ENCODE data around the gene FRAS1. TPM values are rescaled to one million over a fixed set of nuclear protein-coding genes. Genes with fewer than 3 reads are reported as not detected.

FRAS1 gene
- total and polyA plus RNA-seq, 2 of the 8 experiments (the other 6 are each of a cell fraction or from before 2014, with no cell fraction given) = 38.5 to 109 TPM

DNA sequence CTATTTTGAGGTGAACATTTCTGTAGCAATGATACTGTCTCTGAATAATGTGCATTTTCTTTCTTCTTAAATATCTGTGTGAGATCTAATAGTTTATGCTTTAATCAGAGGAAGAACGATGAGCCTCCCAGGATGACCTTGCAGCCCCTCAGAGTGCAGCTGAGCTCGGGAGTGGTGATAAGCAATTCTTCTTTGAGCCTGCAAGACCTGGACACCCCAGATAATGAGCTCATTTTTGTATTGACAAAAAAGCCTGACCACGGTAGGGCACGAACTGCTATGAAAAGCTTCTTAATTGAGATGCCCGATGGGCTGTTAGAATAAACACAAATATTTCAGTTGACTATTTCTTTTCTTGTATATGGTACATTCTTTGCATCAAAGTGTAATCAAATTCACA lies 389.5 kb downstream of the FRAS1 start:
- Histone ChIP-seq H3K4ac (replicated peaks; ENCODE audit: insufficient read length, low read depth, low read length) (no peak overlapping the region), H3K79me1 (ENCODE audit: low read depth, low read length) (no peaks in the 10 kb centered on the region), H3K23me2 (ENCODE audit: low read depth, low read length) (no peaks in the 10 kb centered on the region), H3K79me2 (ENCODE audit: control insufficient read depth in 1 of 2, insufficient read depth in 2 of 2, low read length in 2 of 2) (no peaks in the 10 kb centered on the region), H3K56ac (replicated peaks; ENCODE audit: insufficient read length, low read depth, low read length) (no peak overlapping the region), H4K5ac (ENCODE audit: insufficient read length, low read depth, low read length) (no peak overlapping the region), H3K27ac (ENCODE audit: low read depth, low read length) (no peak overlapping the region), H2AFZ (ENCODE audit: low read length) (no peak overlapping the region), H3K4me1 (replicated peaks in 1 of 4; ENCODE audit: control insufficient read depth in 3 of 4, insufficient read depth in 4 of 4, low read length in 3 of 4) (no peaks in the 10 kb centered on the region), H2AK5ac (ENCODE audit: low read depth, low read length) (no peak overlapping the region), H3K9me3 (ENCODE audit: insufficient read depth in 2 of 2, low read depth in 1 of 2, low read length in 1 of 2) (no peaks in the 10 kb centered on the region), H4K91ac (replicated peaks; ENCODE audit: insufficient read length, low read length) (no peak overlapping the region), H3K4me3 (ENCODE audit: extremely low read depth in 1 of 4, insufficient read depth in 2 of 4, low read depth in 3 of 4, low read length in 4 of 4) (no peak overlapping the region), H3K23ac (ENCODE audit: insufficient read length) (no peak overlapping the region), H3K18ac (ENCODE audit: extremely low read depth, low read length) (no peak overlapping the region), H4K8ac (ENCODE audit: extremely low read depth, insufficient read depth, low read length) (no peak overlapping the region), H4K20me1 (replicated peaks in 1 of 2; ENCODE audit: control insufficient read depth in 1 of 2, insufficient read depth in 2 of 2, low read length in 2 of 2) (no peaks in the 10 kb centered on the region), H3K4me2 (ENCODE audit: insufficient read depth in 1 of 2, low read depth in 2 of 2, low read length in 2 of 2) (no peak overlapping the region), H3K36me3 (ENCODE audit: control insufficient read depth in 2 of 4, insufficient read depth in 4 of 4, low read length in 3 of 4) (peaks cover 14 to 79% (median 51%) of the 10 kb centered on the region in 4 experiments), H2BK15ac (ENCODE audit: low read length) (no peak overlapping the region), H3K14ac (ENCODE audit: insufficient read length) (no peak overlapping the region), H2BK120ac (replicated peaks; ENCODE audit: low read depth, low read length) (no peak overlapping the region), H2BK12ac (ENCODE audit: low read depth, low read length) (no peak overlapping the region), H3K27me3 (replicated peaks in 1 of 4; ENCODE audit: control insufficient read depth in 3 of 4, extremely low read depth in 1 of 4, insufficient read depth in 3 of 4, low read length in 3 of 4) (no peaks in the 10 kb centered on the region), H2BK5ac (ENCODE audit: low read depth, low read length) (no peak overlapping the region), H3K9ac (replicated peaks in 1 of 4; ENCODE audit: extremely low read depth in 1 of 4, low read depth in 3 of 4, low read length in 3 of 4) (no peak overlapping the region), H2BK20ac (ENCODE audit: low read length) (no peak overlapping the region)
- DNase-seq (ENCODE audit: low read depth in 1 of 2, low spot score in 2 of 2) (no peak), FAIRE-seq (no peak)
- ChIA-PET CTCF (ENCODE audit: partially characterized antibody) (no interaction called here), POLR2A (ENCODE audit: partially characterized antibody) (no interaction called here)
- 96% methylated on average over 5 of the region's 5 CpGs; no CpG with 5 or more reads in 1 of the 2 experiments for WGBS, 2 experiments (ENCODE audit: extremely low coverage in 1 of 2, insufficient coverage in 1 of 2, insufficient read length in 1 of 2, insufficient replicate concordance in 2 of 2, low coverage in 1 of 2, low lambda C conversion rate in 2 of 2, missing lambda C conversion rate in 1 of 2)
- no peak for TF ChIP-seq CBX8 (IDR thresholded peaks at IDR 0.05; ENCODE audit: borderline replicate concordance, low read depth, low read length)
- TF ChIP-seq, protein P1, sequence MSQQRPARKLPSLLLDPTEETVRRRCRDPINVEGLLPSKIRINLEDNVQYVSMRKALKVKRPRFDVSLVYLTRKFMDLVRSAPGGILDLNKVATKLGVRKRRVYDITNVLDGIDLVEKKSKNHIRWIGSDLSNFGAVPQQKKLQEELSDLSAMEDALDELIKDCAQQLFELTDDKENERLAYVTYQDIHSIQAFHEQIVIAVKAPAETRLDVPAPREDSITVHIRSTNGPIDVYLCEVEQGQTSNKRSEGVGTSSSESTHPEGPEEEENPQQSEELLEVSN (IDR thresholded peaks at IDR 0.05) = no peak
- TF ChIP-seq ATF2 (IDR thresholded peaks at IDR 0.05; ENCODE audit: low read length) = no peak
- TF ChIP-seq SUZ12 (IDR thresholded peaks at IDR 0.05; ENCODE audit: low read length) = no peak
- no peak for TF ChIP-seq SP1 (IDR thresholded peaks at IDR 0.05; ENCODE audit: low read depth, low read length)

All from H1 (cell line).